Measurements from ENCODE around the gene DHRS1.

DNA sequence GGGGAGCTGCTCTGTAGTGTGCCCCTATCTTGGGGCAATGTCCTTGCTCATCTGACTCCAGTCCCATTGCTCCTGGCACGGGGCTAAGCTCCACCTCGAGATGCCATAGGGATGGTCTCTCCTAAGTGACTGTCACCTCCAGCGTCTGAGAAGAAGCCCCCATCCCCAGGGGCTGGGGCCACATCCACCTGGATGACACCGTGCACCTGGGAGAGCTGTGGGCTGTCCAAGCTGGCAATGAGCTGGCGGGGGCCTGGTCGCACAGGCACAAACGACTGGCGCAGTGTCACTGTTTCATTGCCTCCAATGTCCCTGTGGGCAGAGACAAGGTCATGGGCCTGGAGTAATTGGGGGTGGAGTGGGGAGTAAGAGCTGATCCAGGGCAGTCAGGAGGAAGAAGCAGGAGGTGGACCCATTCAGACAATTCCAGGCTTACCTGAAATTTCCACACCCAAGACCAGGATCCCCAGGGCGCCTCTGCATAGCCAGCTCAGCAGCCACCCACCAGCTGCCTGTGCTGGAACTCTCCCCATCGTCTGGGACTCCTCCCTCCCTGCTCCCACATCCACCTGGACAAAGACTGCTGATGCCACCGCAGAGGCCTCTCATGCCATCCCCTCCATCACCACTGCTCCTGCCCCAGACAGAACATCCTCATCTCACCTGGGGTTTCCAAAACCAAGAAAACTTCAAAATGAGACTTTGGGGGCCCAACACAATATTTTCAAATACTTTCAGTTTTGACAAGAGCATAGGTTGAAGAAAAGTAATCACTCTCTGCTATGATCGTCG is 50.2 kb downstream of the DHRS1 start:
- TF ChIP-seq, protein P1, sequence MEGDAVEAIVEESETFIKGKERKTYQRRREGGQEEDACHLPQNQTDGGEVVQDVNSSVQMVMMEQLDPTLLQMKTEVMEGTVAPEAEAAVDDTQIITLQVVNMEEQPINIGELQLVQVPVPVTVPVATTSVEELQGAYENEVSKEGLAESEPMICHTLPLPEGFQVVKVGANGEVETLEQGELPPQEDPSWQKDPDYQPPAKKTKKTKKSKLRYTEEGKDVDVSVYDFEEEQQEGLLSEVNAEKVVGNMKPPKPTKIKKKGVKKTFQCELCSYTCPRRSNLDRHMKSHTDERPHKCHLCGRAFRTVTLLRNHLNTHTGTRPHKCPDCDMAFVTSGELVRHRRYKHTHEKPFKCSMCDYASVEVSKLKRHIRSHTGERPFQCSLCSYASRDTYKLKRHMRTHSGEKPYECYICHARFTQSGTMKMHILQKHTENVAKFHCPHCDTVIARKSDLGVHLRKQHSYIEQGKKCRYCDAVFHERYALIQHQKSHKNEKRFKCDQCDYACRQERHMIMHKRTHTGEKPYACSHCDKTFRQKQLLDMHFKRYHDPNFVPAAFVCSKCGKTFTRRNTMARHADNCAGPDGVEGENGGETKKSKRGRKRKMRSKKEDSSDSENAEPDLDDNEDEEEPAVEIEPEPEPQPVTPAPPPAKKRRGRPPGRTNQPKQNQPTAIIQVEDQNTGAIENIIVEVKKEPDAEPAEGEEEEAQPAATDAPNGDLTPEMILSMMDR (optimal IDR thresholded peaks at IDR 0.05 in 1 of 3, IDR thresholded peaks at IDR 0.05 in 1 of 3, conservative IDR thresholded peaks at IDR 0.05 in 1 of 3; ENCODE audit: extremely low read depth in 1 of 3, insufficient read depth in 2 of 3, low read length in 3 of 3): no peak
- TF ChIP-seq EZH2 (IDR thresholded peaks at IDR 0.05; ENCODE audit: low read length): no peak

Data from keratinocyte (primary cell).